Sciatic nerve (tissue), 2 donors: ENCODE results near the gene VSX2. TPM values are rescaled to one million over a fixed set of nuclear protein-coding genes. Genes with fewer than 3 reads are reported as not detected.

Experiments used
- ATAC-seq: fragments of 200-7000 bp; cut with Tn5 transposase; one replicate; pipeline ENCODE4 v1.9.1; 2020; ENCODE audit warnings: mild to moderate bottlenecking, moderate library complexity
- DNase-seq: peaks from one replicate; pipeline ENCODE4 v3.0.0-alpha.2; 2020; ENCODE audit warnings: low spot score
- intact Hi-C: fragments of 100-400 bp; cut with DNase I; formaldehyde crosslinking; loops from one replicate; pipeline ENCODE4 v1.14.2; 2022
- total RNA-seq: library from RNA; stranded (reverse); fragmentation: NEBNext Ultra II Directional; extraction: Animal tissue kit (Norgen Biotek cat#: 25700); gene quantifications from one replicate; pipeline ENCODE4 v1.2.1, GENCODE V29; 2021
- donor health status: DM: no; HTN: no; CAD: no.
- donor health status: DM: no; HTN: no; CAD: no.

Gene VSX2
- total RNA-seq, 1 donor from 2014 or later: not detected

DNA sequence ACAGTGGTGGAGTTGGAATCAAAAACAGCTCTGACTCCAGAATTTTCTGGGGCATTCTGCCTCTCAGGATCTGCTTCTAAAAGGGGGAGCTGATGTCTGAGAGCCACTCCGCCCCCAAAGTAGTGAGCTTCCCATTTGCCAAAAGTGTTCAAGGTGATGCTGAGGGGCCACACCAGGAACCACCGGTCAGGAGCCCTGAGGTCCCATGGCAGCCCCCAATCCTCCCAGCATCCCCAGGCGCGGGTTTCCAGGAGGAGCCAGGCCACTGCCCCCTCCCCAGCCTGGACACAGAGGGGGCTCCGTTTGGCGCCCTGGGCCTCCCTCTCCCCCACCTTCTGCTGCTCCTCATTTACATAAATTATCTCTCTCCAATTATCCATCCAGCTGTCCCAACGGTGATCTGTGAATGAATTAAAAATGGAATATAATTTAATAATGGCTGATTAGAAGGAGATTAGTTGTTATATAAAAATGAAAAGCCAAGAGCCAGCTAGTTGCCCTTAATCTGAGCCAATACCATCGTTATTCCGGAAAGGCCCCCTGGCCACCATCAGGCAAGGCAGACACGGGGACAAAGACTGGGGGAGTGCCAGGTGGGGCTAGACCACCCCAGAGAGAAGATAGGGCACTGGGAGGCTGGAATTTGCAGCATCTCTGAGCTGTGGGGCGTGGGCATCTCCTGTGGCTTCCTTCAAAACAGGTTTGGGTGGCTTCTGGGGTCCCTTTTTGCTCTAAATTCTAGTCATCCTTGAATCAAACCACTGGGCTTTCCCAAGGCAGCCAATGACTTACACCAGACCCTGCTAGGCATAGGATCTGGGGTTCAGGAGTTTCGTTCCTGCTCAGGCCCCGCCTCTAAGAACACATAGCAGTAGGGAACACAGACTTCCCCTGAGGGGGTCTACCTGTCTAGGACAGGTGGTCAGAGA, 19.7 kb upstream of the VSX2 start:
- intact Hi-C loops: no loop called here

DNA sequence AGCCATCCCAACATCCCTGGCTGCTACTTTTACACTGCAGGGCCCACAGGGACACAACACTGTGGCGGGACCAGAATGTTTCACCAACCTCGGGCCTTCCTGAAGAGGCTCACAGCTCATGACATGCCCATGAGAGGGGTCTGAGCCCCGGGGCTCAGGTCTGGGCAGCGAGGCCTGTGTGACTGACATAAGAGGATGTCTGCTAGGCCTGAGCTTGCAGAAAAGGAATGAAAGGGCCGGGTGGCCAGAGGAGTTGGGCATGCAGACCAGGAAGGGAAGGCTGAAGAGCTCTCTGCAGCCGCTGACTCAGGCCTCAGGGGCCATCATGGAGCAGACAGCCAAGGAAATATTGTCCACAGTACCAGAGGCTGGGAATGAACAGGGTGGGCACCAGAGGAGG, 18.3 kb upstream of the VSX2 start:
- intact Hi-C loops: no loop called here
- no peak for DNase-seq

More for the DNA sequence above, 19.7 kb upstream of the VSX2 start:
- ATAC-seq (no peak), DNase-seq (no peak)

DNA sequence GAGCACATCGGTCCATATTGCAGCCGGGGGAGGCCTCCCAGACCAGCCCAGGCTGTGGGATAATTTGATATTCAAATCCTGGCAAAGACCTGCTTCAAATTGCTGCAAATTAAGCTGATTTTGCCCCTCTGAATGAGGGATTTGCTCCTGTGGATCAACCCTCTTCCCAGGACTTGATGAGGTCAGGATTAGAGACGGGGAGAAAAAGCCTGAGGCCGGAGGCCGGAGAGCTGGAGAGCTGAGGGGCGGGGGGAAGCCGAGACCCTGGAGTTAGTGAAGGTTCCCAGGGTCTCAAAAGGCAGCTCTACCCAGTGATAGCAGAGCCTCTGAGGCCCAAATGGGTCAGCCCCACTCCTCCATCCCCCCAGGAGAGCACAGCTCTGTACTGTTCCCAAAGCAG, 17.5 kb upstream of the VSX2 start:
- no peak for DNase-seq
- intact Hi-C loops: no loop called here
- no peak for ATAC-seq

More for the DNA sequence above, 18.3 kb upstream of the VSX2 start:
- no peak for ATAC-seq

GRCh38 chr14:74223016-74223415, 16.2 kb upstream of the VSX2 start:
- intact Hi-C loops: no loop called here
- DNase-seq (no peak), ATAC-seq (no peak)

DNA sequence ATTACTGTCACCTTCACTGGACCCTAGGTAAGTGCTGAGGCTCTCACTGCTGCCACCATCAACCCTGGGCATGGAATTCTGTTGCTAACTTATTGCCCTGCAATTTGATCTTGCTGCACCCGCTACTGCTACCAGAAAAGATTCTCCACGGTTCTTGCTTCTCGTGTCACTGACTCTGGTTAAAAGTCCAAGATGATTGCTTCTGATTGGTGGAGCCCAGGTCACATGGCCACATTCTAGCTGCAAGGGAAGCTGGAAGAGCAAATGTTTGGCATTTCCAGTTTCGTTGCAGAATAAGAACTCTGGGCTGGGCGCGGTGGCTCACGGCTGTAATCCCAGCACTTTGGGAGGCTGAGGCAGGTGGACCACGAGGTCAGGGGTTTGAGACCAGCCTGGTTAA, 7.5 kb upstream of the VSX2 start:
- ATAC-seq: no peak
- no peak for DNase-seq
- intact Hi-C loops: no loop called here

GRCh38 chr14:74235017-74235416, 4.2 kb upstream of the VSX2 start:
- intact Hi-C loops: no loop called here
- DNase-seq (no peak), ATAC-seq (no peak)

- DNase-seq (no peak), ATAC-seq (no peak)
- intact Hi-C loops: no loop called here
Measured at GRCh38 chr14:74237441-74237840, 1.8 kb upstream of the VSX2 start.

GRCh38 chr14:74239848-74240793, 872 bp downstream of the VSX2 start:
- DNase-seq (no peak), ATAC-seq (peak; percentile 21)
- intact Hi-C loops: no loop called here

GRCh38 chr14:74240794-74241651, 1.8 kb downstream of the VSX2 start:
- peak; percentile 27 for ATAC-seq
- intact Hi-C loops: no loop called here

GRCh38 chr14:74241652-74242017, 2.4 kb downstream of the VSX2 start:
- DNase-seq (no peak), ATAC-seq (no peak)
- intact Hi-C loops: no loop called here

More at GRCh38 chr14:74240794-74241651, 1.8 kb downstream of the VSX2 start:
- DNase-seq: no peak

GRCh38 chr14:74242021-74242779, 3.0 kb downstream of the VSX2 start:
- no peak for ATAC-seq
- DNase-seq: no peak
- intact Hi-C loops: no loop called here

DNA sequence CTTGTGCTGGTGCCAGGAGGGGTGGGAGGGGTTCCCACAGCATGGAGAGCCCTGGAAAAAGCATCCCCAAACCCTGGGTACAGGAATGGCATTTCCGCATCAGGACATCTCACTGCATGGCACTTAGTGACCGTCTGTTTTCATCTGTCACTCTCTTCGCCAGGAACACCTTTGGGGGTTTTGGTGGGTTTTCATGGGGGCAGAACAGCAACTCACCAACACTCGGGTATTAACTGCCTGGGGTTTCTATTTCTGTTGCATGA, 3.5 kb downstream of the VSX2 start:
- no peak for DNase-seq
- intact Hi-C loops: no loop called here

GRCh38 chr14:74243051-74243450, 3.8 kb downstream of the VSX2 start:
- intact Hi-C loops: no loop called here
- ATAC-seq: no peak
- DNase-seq: no peak

More for the DNA sequence above, 3.5 kb downstream of the VSX2 start:
- no peak for ATAC-seq

- no peak for ATAC-seq
- intact Hi-C loops: no loop called here
- no peak for DNase-seq
Measured at GRCh38 chr14:74244115-74244514, 4.9 kb downstream of the VSX2 start.

DNA sequence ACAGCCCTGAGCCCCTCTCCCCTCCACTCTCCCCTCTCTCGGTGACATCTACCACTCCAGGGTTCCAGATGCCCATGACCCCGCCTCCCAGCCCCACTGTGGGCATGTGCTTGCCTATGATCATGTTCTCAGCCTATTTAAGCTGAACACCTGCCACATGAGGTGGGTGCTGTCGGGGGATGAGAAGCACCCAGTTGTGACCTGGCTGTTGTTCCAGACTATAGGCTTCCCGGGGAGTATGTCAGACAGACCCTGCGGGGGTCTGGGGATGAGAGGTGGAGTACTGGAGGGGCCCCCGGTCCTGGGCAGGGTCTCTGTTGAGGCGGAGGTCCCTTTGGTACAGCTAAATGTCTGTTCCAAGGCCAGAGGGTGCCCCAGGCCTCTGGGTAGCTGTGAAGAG, 6.0 kb downstream of the VSX2 start:
- intact Hi-C loops: no loop called here
- ATAC-seq: no peak
- no peak for DNase-seq

- DNase-seq (no peak), ATAC-seq (no peak)
- intact Hi-C loops: no loop called here
Measured at GRCh38 chr14:74246542-74246941, 7.3 kb downstream of the VSX2 start.

- intact Hi-C loops: no loop called here
- DNase-seq (no peak), ATAC-seq (no peak)
Measured at GRCh38 chr14:74248017-74248416, 8.8 kb downstream of the VSX2 start.
